ENCODE data around the gene DMRTA1. TPM values are rescaled to one million over a fixed set of nuclear protein-coding genes. Genes with fewer than 3 reads are reported as not detected.
A peak's percentile ranks its signal among the peaks of the same experiment; 100 is the strongest.

The DMRTA1 gene
- total RNA-seq, 1 experiment from 2014 or later = 2.8 TPM

- Mint-ChIP-seq H3K27ac (ENCODE audit: unreplicated experiment) (peak overlapping the region; percentile 5), H3K27me3 (ENCODE audit: unreplicated experiment) (no peaks in the 10 kb centered on the region), H3K4me1 (ENCODE audit: low read depth, unreplicated experiment) (peaks cover 28% of the 10 kb centered on the region), H3K9me3 (ENCODE audit: low read depth, unreplicated experiment) (peaks cover 3% of the 10 kb centered on the region), H3K4me3 (ENCODE audit: low read depth, unreplicated experiment) (no peak overlapping the region), H3K36me3 (ENCODE audit: insufficient read depth, unreplicated experiment) (no peaks in the 10 kb centered on the region)
- CTCF ChIA-PET = no interaction called here
- intact Hi-C loops (cut with micrococcal nuclease; ENCODE audit: unreplicated experiment) = no loop called here
- TF ChIP-seq CTCF (IDR thresholded peaks at IDR 0.05; ENCODE audit: unreplicated experiment) = no peak
- DNase-seq = no peak
- no TSS peak for BruUV-seq (replicated peaks)
These were observed 30.5 kb upstream of the DMRTA1 start for GRCh38 chr9:22415941-22416691.

DNA sequence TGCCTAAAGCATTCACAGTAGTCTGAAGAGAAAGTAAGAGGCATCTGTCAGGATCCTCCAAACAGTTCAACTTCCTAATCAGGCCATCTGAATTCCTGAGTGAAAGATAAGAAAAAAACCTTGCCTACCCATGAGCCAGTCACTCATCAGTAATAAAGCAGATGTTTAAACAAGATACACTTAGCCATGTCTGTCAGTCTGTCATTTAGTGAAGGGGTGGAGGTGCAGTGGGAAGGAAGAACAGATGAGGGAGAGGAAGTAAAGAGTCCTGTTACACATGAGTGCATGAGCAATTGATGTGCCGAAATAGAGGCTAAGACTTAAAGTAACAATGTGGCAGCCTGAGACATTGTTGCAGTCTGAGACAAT, 29.9 kb upstream of the DMRTA1 start:
- CTCF ChIA-PET = no interaction called here
- peaks cover 3% of the 10 kb centered on the region for H3K9me3 Mint-ChIP-seq (ENCODE audit: low read depth, unreplicated experiment)
- no peaks in the 10 kb centered on the region for H3K36me3 Mint-ChIP-seq (ENCODE audit: insufficient read depth, unreplicated experiment)
- BruUV-seq (replicated peaks) = no TSS peak
- peaks cover 28% of the 10 kb centered on the region for H3K4me1 Mint-ChIP-seq (ENCODE audit: low read depth, unreplicated experiment)
- H3K27me3 Mint-ChIP-seq (ENCODE audit: unreplicated experiment) = no peaks in the 10 kb centered on the region
- no peak overlapping the region for H3K4me3 Mint-ChIP-seq (ENCODE audit: low read depth, unreplicated experiment)
- DNase-seq = no peak
- peak overlapping the region; percentile 5 for H3K27ac Mint-ChIP-seq (ENCODE audit: unreplicated experiment)
- TF ChIP-seq CTCF (IDR thresholded peaks at IDR 0.05; ENCODE audit: unreplicated experiment) = no peak
- intact Hi-C loops (cut with micrococcal nuclease; ENCODE audit: unreplicated experiment) = no loop called here

DNA sequence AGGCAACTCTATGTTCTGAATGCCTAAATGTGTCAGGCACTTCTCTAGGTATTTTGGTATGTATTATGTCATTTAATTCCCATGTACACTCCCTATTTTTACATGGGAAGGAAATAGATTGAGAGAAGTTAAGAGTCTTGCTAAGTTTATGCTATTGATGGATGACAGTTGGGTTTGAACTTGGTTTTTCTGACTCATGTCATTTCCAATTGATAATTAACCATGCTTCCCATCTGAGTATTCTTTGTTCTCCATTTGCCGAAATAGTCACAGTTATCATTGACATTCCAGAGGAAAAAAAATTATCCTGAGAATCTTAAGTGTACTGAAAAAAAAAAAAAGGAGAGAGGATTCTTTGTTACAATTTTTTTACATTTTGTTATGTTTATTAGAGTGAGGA, 23.1 kb upstream of the DMRTA1 start:
- no peaks in the 10 kb centered on the region for H3K27me3 Mint-ChIP-seq (ENCODE audit: unreplicated experiment)
- H3K4me1 Mint-ChIP-seq (ENCODE audit: low read depth, unreplicated experiment) = no peaks in the 10 kb centered on the region
- no peak overlapping the region for H3K4me3 Mint-ChIP-seq (ENCODE audit: low read depth, unreplicated experiment)
- no peaks in the 10 kb centered on the region for H3K9me3 Mint-ChIP-seq (ENCODE audit: low read depth, unreplicated experiment)
- no peak overlapping the region for H3K27ac Mint-ChIP-seq (ENCODE audit: unreplicated experiment)
- DNase-seq = no peak
- TF ChIP-seq CTCF (IDR thresholded peaks at IDR 0.05; ENCODE audit: unreplicated experiment) = no peak
- BruUV-seq (replicated peaks) = no TSS peak
- CTCF ChIA-PET = interaction anchor here (0.7 kb wide), 1 partner anchor 308 kb away, joined by 3 read pairs; no protein-coding TSS in a partner anchor
- no peaks in the 10 kb centered on the region for H3K36me3 Mint-ChIP-seq (ENCODE audit: insufficient read depth, unreplicated experiment)
- intact Hi-C loops (cut with micrococcal nuclease; ENCODE audit: unreplicated experiment) = no loop called here

DNA sequence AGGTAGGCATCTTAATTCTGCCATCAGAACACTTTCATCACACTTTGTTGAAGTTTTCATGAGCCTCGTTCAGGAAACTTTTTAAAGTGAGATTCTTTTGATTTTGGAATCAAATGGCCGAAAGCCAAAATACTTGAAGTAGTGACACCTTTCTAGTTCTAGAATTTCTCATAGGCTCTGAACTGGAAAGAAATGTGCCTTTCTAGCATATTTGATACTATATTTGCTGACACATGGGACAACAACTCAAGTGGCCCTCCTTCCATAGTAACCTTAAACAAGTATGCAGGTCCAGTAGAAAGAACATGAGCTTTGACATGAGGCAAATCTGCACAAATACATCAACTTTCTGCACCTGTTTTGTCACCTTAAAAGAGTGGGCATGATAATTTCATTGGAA, 22.0 kb upstream of the DMRTA1 start:
- DNase-seq = no peak
- Mint-ChIP-seq H3K4me1 (ENCODE audit: low read depth, unreplicated experiment) (no peaks in the 10 kb centered on the region), H3K27me3 (ENCODE audit: unreplicated experiment) (no peaks in the 10 kb centered on the region), H3K4me3 (ENCODE audit: low read depth, unreplicated experiment) (no peak overlapping the region), H3K27ac (ENCODE audit: unreplicated experiment) (no peak overlapping the region), H3K36me3 (ENCODE audit: insufficient read depth, unreplicated experiment) (no peaks in the 10 kb centered on the region), H3K9me3 (ENCODE audit: low read depth, unreplicated experiment) (no peaks in the 10 kb centered on the region)
- no peak for TF ChIP-seq CTCF (IDR thresholded peaks at IDR 0.05; ENCODE audit: unreplicated experiment)
- BruUV-seq (replicated peaks) = no TSS peak
- intact Hi-C loops (cut with micrococcal nuclease; ENCODE audit: unreplicated experiment) = no loop called here
- CTCF ChIA-PET = no interaction called here
